ENCODE results near the gene GNG13.

GNG13 gene

GRCh38 chr16:830871-831570 is 30.5 kb upstream of the GNG13 start (continued):
- no peak for TF ChIP-seq PBX3 (CRISPR knock-in tag; IDR thresholded peaks at IDR 0.05)
- no peak for TF ChIP-seq ZNF658 (tag by site-specific recombination; IDR thresholded peaks at IDR 0.05)
- no peak for TF ChIP-seq GLI2 (tag by site-specific recombination; IDR thresholded peaks at IDR 0.05; ENCODE audit: borderline replicate concordance, low read depth)
- TF ChIP-seq, protein P1, sequence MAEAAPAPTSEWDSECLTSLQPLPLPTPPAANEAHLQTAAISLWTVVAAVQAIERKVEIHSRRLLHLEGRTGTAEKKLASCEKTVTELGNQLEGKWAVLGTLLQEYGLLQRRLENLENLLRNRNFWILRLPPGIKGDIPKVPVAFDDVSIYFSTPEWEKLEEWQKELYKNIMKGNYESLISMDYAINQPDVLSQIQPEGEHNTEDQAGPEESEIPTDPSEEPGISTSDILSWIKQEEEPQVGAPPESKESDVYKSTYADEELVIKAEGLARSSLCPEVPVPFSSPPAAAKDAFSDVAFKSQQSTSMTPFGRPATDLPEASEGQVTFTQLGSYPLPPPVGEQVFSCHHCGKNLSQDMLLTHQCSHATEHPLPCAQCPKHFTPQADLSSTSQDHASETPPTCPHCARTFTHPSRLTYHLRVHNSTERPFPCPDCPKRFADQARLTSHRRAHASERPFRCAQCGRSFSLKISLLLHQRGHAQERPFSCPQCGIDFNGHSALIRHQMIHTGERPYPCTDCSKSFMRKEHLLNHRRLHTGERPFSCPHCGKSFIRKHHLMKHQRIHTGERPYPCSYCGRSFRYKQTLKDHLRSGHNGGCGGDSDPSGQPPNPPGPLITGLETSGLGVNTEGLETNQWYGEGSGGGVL (tag by site-specific recombination; IDR thresholded peaks at IDR 0.05) = no peak
- no peak for TF ChIP-seq ZFHX2 (tag by site-specific recombination; conservative IDR thresholded peaks at IDR 0.05)
- TF ChIP-seq ZNF292 (tag by site-specific recombination; IDR thresholded peaks at IDR 0.05; ENCODE audit: borderline replicate concordance, low read depth) = no peak
- TF ChIP-seq BCL6B (tag by site-specific recombination; IDR thresholded peaks at IDR 0.05) = no peak

- Histone ChIP-seq H3K36me3 (ENCODE audit: control insufficient read depth in 2 of 2, insufficient read depth in 1 of 2, low read length in 2 of 2) (no peaks in the 10 kb centered on the region), H3K4me3 (ENCODE audit: low read depth, low read length) (no peak overlapping the region), H3K4me1 (ENCODE audit: control insufficient read depth, insufficient read depth, low read length) (peaks cover 4% of the 10 kb centered on the region; the same call in 1 of the 2 replicates), H3K9me3 (ENCODE audit: control insufficient read depth, insufficient read depth, low read depth, low read length) (no peaks in the 10 kb centered on the region), H3K27ac (ENCODE audit: extremely low read depth, low read depth, low read length) (no peak overlapping the region)
- TF ChIP-seq ZFHX2 (tag by site-specific recombination; conservative IDR thresholded peaks at IDR 0.05) = peak; percentile 75
- TF ChIP-seq ZNF112 (tag by site-specific recombination; IDR thresholded peaks at IDR 0.05) = no peak
- TF ChIP-seq ZNF223 (tag by site-specific recombination; IDR thresholded peaks at IDR 0.05) = no peak
- no peak for TF ChIP-seq ZNF280D (tag by site-specific recombination; IDR thresholded peaks at IDR 0.05)
- peak; percentile 87 for TF ChIP-seq EGR2 (tag by site-specific recombination; IDR thresholded peaks at IDR 0.05; ENCODE audit: low read depth)
- no peak for TF ChIP-seq KLF8 (tag by site-specific recombination; IDR thresholded peaks at IDR 0.05)
- ChIA-PET CTCF (no interaction called here), POLR2A (interaction anchor here (0.5 kb wide), 1 partner anchor 675 kb away, joined by 3 read pairs; no protein-coding TSS in a partner anchor)
Measured at GRCh38 chr16:830107-830870, 29.8 kb upstream of the GNG13 start.

GRCh38 chr16:828891-829290 is 28.4 kb upstream of the GNG13 start:
- Histone ChIP-seq H3K36me3 (ENCODE audit: control insufficient read depth in 2 of 2, insufficient read depth in 1 of 2, low read length in 2 of 2) (no peaks in the 10 kb centered on the region), H3K9me3 (ENCODE audit: control insufficient read depth, insufficient read depth, low read depth, low read length) (no peaks in the 10 kb centered on the region), H3K4me3 (ENCODE audit: low read depth, low read length) (no peak overlapping the region), H3K27ac (ENCODE audit: extremely low read depth, low read depth, low read length) (no peak overlapping the region), H3K4me1 (ENCODE audit: control insufficient read depth, insufficient read depth, low read length) (peaks cover 4% of the 10 kb centered on the region; the same call in 1 of the 2 replicates)
- POLR2A ChIA-PET = no interaction called here
- CTCF ChIA-PET = no interaction called here
- TF ChIP-seq ZNF302 (tag by site-specific recombination; IDR thresholded peaks at IDR 0.05; ENCODE audit: low read depth) = no peak
- peak; percentile 47 for TF ChIP-seq SP2 (tag by site-specific recombination; IDR thresholded peaks at IDR 0.05)
- TF ChIP-seq WT1 (tag by site-specific recombination; IDR thresholded peaks at IDR 0.05) = no peak
- peak; percentile 90 for TF ChIP-seq EGR2 (tag by site-specific recombination; IDR thresholded peaks at IDR 0.05; ENCODE audit: low read depth)
- peak; percentile 91 for TF ChIP-seq ZFHX2 (tag by site-specific recombination; conservative IDR thresholded peaks at IDR 0.05)

Data from HEK293 (cell line).